Gastroesophageal sphincter (tissue), 3 donors: ENCODE results near the gene ZBTB42.

Experiments used
- CTCF ChIP-seq, 4 experiments: fragments of 200-600 bp in 2 of 4; fragments of 450-650 bp in 2 of 4; sonication (generic) in 1 of 4; IDR thresholded peaks; one replicate each; pipeline ENCODE4 v1.5.1; 2017 to 2019; ENCODE audit warnings: antibody characterized with exemption in 4 of 4, mild to moderate bottlenecking in 2 of 4, moderate library complexity in 2 of 4
- EP300 ChIP-seq: sonication (generic); formaldehyde crosslinking; IDR thresholded peaks from one replicate; pipeline ENCODE4 v1.6.1; 2017; ENCODE audit warnings: antibody characterized with exemption, mild to moderate bottlenecking
- POLR2A ChIP-seq, 2 donors: fragments of 450-650 bp; IDR thresholded peaks; one replicate each; pipeline ENCODE4 v1.6.1; 2017; ENCODE audit warnings: antibody characterized with exemption in 2 of 2, mild to moderate bottlenecking in 2 of 2, moderate library complexity in 1 of 2

DNA sequence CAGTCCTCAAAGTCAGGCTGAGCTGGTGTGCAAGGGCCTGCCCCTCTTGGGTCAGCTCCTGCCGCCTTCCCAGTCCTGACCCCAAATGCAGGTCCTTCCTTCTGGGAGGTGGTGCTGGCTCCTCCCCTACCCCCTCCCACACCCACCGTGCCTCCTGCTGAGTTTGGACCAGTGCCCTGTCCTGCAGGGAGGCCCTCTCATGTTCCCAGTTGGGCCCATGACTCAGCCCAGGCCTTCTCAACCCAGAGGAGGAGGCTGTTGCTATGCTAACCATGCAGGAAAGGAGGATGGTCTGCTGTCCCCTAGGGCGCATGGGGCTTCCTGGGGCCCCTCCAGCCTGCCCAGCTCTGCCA is 4.4 kb downstream of the ZBTB42 start:
- no peak for TF ChIP-seq CTCF (IDR thresholded peaks at IDR 0.05)
- TF ChIP-seq POLR2A (IDR thresholded peaks at IDR 0.05): no peak
- TF ChIP-seq EP300: no peak
